PC-3 (cell line): Measurements from ENCODE around the gene GSTO1. TPM values are rescaled to one million over a fixed set of nuclear protein-coding genes. Genes with fewer than 3 reads are reported as not detected.

Experiments
- ATAC-seq: fragments of 200-7000 bp; cut with Tn5 transposase; 2 replicates; pipeline ENCODE4 v1.9.1; 2020; ENCODE audit warnings: mild to moderate bottlenecking, moderate library complexity
- BruUV-seq: library from RNA; stranded (reverse); fragments of 400-500 nt; replicated peaks from 2 replicates; lab custom pipeline; 2021; lab: Mats Ljungman, UMichigan
- CTCF ChIA-PET: fragments of 300-600 bp; sonication (Branson Sonifier 250); formaldehyde crosslinking; loops from one replicate; lab custom pipeline; 2022; ENCODE audit warnings: antibody characterized with exemption; lab: Charles Lee
- POLR2A ChIA-PET: fragments of 300-600 bp; sonication (Branson Sonifier 250); formaldehyde crosslinking; loops from one replicate; lab custom pipeline; 2022; ENCODE audit warnings: antibody characterized with exemption; ENCODE audit not compliant: unreplicated experiment; lab: Charles Lee
- DNase-seq: peaks from one replicate; pipeline ENCODE4 v3.0.0-alpha.2; 2015
- H2AFZ ChIP-seq: fragments of 300-600 bp; sonication (generic); 2 replicates; pipeline ENCODE4 v1.6.0; 2016; ENCODE audit warnings: antibody characterized with exemption, low read length
- H3F3A ChIP-seq: fragments of 300-600 bp; sonication (generic); one replicate; pipeline ENCODE4 v1.6.0; 2017; ENCODE audit warnings: antibody characterized with exemption, low read length, control low read depth, mild to moderate bottlenecking; ENCODE audit not compliant: unreplicated experiment
- H3K27ac ChIP-seq: fragments of 300-600 bp; sonication (generic); 2 replicates; pipeline ENCODE4 v1.5.1; 2016; ENCODE audit warnings: mild to moderate bottlenecking, low read length
- H3K27me3 ChIP-seq: fragments of 300-600 bp; sonication (generic); 2 replicates; pipeline ENCODE4 v1.6.1; 2016; ENCODE audit warnings: low read length, mixed read lengths
- H3K36me3 ChIP-seq: fragments of 300-600 bp; sonication (generic); 2 replicates; pipeline ENCODE4 v1.6.1; 2016; ENCODE audit warnings: low read depth, mixed run types, low read length, mixed read lengths
- H3K4me1 ChIP-seq: fragments of 300-600 bp; sonication (generic); 2 replicates; pipeline ENCODE4 v1.5.1; 2016; ENCODE audit warnings: low read length; ENCODE audit not compliant: insufficient read depth
- H3K4me2 ChIP-seq: fragments of 300-600 bp; sonication (generic); 2 replicates; pipeline ENCODE4 v1.6.0; 2016; ENCODE audit warnings: low read length
- H3K4me3 ChIP-seq: fragments of 300-600 bp; sonication (generic); 2 replicates; pipeline ENCODE4 v1.5.1; 2016; ENCODE audit warnings: mild to moderate bottlenecking, low read length, mixed read lengths
- H3K79me2 ChIP-seq: fragments of 300-600 bp; sonication (generic); 2 replicates; pipeline ENCODE4 v1.6.1; 2017; ENCODE audit warnings: low read length, mixed read lengths
- H3K9ac ChIP-seq: fragments of 300-600 bp; sonication (generic); 2 replicates; pipeline ENCODE4 v1.6.0; 2016; ENCODE audit warnings: mild to moderate bottlenecking, low read length
- H3K9me2 ChIP-seq: fragments of 300-600 bp; sonication (generic); replicated peaks from 2 replicates; pipeline ENCODE4 v1.6.1; 2016; ENCODE audit warnings: mixed run types, low read length, mixed read lengths
- H3K9me3 ChIP-seq: fragments of 300-600 bp; sonication (generic); 2 replicates; pipeline ENCODE4 v1.6.1; 2016; ENCODE audit warnings: low read length, mixed read lengths
- H4K20me1 ChIP-seq: fragments of 300-600 bp; sonication (generic); 2 replicates; pipeline ENCODE4 v1.6.1; 2016; ENCODE audit warnings: low read length, mixed read lengths
- EZH2 ChIP-seq: fragments of 300-600 bp; sonication (generic); IDR thresholded peaks from one replicate; pipeline ENCODE4 v1.6.1; 2017; ENCODE audit warnings: antibody characterized with exemption, mild to moderate bottlenecking, low read length; ENCODE audit not compliant: unreplicated experiment
- EZH2phosphoT487 ChIP-seq: fragments of 300-600 bp; sonication (generic); IDR thresholded peaks from 2 replicates; pipeline ENCODE4 v1.6.1; 2018; ENCODE audit warnings: mild to moderate bottlenecking, antibody characterized with exemption, low read length, borderline replicate concordance
- intact Hi-C: fragments of 100-400 bp; cut with micrococcal nuclease; formaldehyde crosslinking; loops from 2 replicates; pipeline ENCODE4 v1.9.0; 2023
- total RNA-seq: library from RNA; depleted of rRNA; stranded (reverse); fragments of >200 nt; gene quantifications from 2 replicates; pipeline ENCODE4 v1.2.3, GENCODE V29; 2014
- TF ChIP-seq, protein P1 (sequence below): fragments of 300-600 bp; sonication (generic); conservative IDR thresholded peaks from 2 replicates; pipeline ENCODE4 v1.5.1; 2017; ENCODE audit warnings: antibody characterized with exemption, low read depth, mild to moderate bottlenecking, low read length

GSTO1 gene
- total RNA-seq, 1 experiment from 2014 or later: 46.0 TPM

DNA sequence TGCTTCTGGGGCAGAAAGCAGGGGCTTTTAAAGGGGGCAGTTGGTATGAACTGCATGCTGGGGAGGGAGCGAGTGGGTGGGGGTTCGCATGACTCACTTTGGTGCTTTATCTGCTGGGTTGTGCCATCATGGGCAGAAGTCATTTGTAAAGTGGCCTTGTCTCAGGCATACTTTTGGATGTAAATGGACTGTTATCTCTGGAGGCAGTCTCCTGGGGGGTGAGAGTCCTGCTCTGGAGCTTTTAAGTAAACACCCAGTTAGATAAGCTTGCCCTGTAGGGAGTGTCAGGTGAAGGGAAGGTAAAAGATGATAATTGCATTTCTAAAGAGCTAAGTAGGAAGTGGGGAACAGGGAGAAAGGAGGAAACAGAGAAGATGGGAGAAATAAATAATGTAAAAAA is 1.6 kb upstream of the GSTO1 start:
- intact Hi-C loops: no loop called here
- Histone ChIP-seq H3K4me2 (no peak overlapping the region), H2AFZ (no peak overlapping the region), H3K9me3 (no peaks in the 10 kb centered on the region), H3K4me1 (peaks cover 19% of the 10 kb centered on the region), H4K20me1 (no peaks in the 10 kb centered on the region), H3F3A (no peaks in the 10 kb centered on the region), H3K9ac (no peak overlapping the region), H3K79me2 (peaks cover 39% of the 10 kb centered on the region), H3K27ac (no peak overlapping the region), H3K27me3 (no peaks in the 10 kb centered on the region), H3K4me3 (no peak overlapping the region), H3K9me2 (no peaks in the 10 kb centered on the region), H3K36me3 (peaks cover under 1% of the 10 kb centered on the region; the same call in 1 of the 2 replicates)
- ChIA-PET CTCF (no interaction called here), POLR2A (no interaction called here)
- TF ChIP-seq, protein P1, sequence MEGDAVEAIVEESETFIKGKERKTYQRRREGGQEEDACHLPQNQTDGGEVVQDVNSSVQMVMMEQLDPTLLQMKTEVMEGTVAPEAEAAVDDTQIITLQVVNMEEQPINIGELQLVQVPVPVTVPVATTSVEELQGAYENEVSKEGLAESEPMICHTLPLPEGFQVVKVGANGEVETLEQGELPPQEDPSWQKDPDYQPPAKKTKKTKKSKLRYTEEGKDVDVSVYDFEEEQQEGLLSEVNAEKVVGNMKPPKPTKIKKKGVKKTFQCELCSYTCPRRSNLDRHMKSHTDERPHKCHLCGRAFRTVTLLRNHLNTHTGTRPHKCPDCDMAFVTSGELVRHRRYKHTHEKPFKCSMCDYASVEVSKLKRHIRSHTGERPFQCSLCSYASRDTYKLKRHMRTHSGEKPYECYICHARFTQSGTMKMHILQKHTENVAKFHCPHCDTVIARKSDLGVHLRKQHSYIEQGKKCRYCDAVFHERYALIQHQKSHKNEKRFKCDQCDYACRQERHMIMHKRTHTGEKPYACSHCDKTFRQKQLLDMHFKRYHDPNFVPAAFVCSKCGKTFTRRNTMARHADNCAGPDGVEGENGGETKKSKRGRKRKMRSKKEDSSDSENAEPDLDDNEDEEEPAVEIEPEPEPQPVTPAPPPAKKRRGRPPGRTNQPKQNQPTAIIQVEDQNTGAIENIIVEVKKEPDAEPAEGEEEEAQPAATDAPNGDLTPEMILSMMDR: no peak
- TF ChIP-seq EZH2phosphoT487: no peak
- TF ChIP-seq EZH2: no peak
- BruUV-seq: no TSS peak
- ATAC-seq: no peak
- no peak for DNase-seq

DNA sequence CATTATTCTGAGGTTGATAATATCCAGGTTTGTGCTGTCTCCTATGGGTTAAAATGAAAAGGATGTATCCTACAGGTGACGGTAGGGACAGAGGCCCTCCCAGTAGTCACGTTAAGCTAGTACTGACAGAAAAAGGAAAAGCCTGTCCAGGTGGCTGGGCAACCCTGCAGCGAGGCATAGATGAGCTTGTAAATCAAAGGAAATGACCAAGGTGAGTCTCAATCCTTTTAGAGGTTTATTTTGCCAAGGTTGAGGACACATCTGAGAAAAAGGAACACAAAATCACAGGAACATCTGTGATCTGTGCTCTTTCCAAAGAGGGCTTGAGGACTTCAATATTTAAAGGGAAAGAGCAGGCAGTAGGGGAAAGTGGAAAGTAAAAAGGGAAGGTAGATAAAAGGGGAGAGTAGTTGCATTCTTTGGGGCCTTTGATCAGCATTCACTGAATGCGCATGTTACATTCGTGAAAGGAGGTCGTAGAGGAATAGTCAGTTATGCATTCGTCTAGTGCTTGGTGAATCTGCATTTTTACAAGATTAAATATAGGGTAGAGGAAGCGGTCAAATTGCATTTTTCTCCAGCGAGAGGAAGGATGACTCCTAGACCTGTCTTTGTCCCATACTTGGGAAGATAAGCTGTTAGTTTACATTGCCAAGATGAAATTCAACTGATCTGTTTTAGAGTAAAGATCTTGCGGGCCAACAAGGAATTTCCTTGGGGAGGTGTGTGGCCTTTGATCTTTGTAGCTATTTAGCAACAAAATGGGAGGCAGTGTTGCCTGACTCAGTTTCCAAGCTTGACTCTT is 884 bp upstream of the GSTO1 start:
- H3K36me3 ChIP-seq: peaks cover 3% of the 10 kb centered on the region
- H3K27ac ChIP-seq: no peak overlapping the region
- DNase-seq: no peak
- H3K9me3 ChIP-seq: no peaks in the 10 kb centered on the region
- H3K27me3 ChIP-seq: no peaks in the 10 kb centered on the region
- intact Hi-C loops: no loop called here
- H3K4me2 ChIP-seq: peak overlapping the region; percentile 82
- no peak overlapping the region for H3K9ac ChIP-seq
- no peaks in the 10 kb centered on the region for H4K20me1 ChIP-seq
- BruUV-seq: no TSS peak
- no peaks in the 10 kb centered on the region for H3F3A ChIP-seq
- peaks cover 46% of the 10 kb centered on the region for H3K79me2 ChIP-seq
- POLR2A ChIA-PET: interaction anchor here (0.6 to 0.7 kb wide), 2 partner anchors 83 to 396 kb away, joined by 3 to 5 read pairs; no protein-coding TSS in a partner anchor
- TF ChIP-seq EZH2phosphoT487 (no peak), EZH2 (no peak)
- TF ChIP-seq, protein P1: no peak
- H3K9me2 ChIP-seq: no peaks in the 10 kb centered on the region
- peak overlapping the region; percentile 81; the same call in 1 of the 2 replicates for H3K4me3 ChIP-seq
- CTCF ChIA-PET: no interaction called here
- peak overlapping the region; percentile 91 for H2AFZ ChIP-seq
- no peak for ATAC-seq
- peaks cover 19% of the 10 kb centered on the region for H3K4me1 ChIP-seq
